ENCODE results near the gene OR1M1.

The OR1M1 gene

GRCh38 chr19:9132422-9132821, 45.6 kb downstream of the OR1M1 start:
- no peak overlapping the region for H3K27ac ChIP-seq (ENCODE audit: low read length)
- H3K27me3 ChIP-seq (ENCODE audit: control insufficient read depth in 1 of 2, insufficient read depth in 2 of 2, low read length in 2 of 2) = peaks cover 2 to 4% of the 10 kb centered on the region in 2 donors
- H3K9me3 ChIP-seq (ENCODE audit: control insufficient read depth in 2 of 2, low read length in 2 of 2) = no peaks in the 10 kb centered on the region
- H3K9ac ChIP-seq (ENCODE audit: low read length in 2 of 2) = no peak overlapping the region
- H3K4me3 ChIP-seq (ENCODE audit: low read length in 2 of 2) = no peak overlapping the region
- H3K4me1 ChIP-seq (ENCODE audit: control insufficient read depth, insufficient read depth, low read length) = no peaks in the 10 kb centered on the region
- H3K36me3 ChIP-seq (ENCODE audit: control insufficient read depth in 2 of 2, insufficient read depth in 2 of 2, low read length in 2 of 2) = no peaks in the 10 kb centered on the region

GRCh38 chr19:9139609-9140158, 52.8 kb downstream of the OR1M1 start:
- Histone ChIP-seq H3K4me1 (ENCODE audit: control insufficient read depth, insufficient read depth, low read length) (peaks cover 9% of the 10 kb centered on the region), H3K9me3 (ENCODE audit: control insufficient read depth in 2 of 2, low read length in 2 of 2) (peaks cover 0 to under 1% of the 10 kb centered on the region in 2 donors), H3K27me3 (ENCODE audit: control insufficient read depth in 1 of 2, insufficient read depth in 2 of 2, low read length in 2 of 2) (no peaks in the 10 kb centered on the region), H3K27ac (ENCODE audit: low read length) (no peak overlapping the region), H3K4me3 (ENCODE audit: low read length in 2 of 2) (peak overlapping the region; percentile 97 to 99), H3K9ac (ENCODE audit: low read length in 2 of 2) (peak overlapping the region; percentile 97 to 98), H3K36me3 (ENCODE audit: control insufficient read depth in 2 of 2, insufficient read depth in 2 of 2, low read length in 2 of 2) (no peaks in the 10 kb centered on the region)

GRCh38 chr19:9140159-9140874, 53.5 kb downstream of the OR1M1 start, which contains the start of gene ZNF317:
Gene ZNF317, plus strand, starts transcription at chr19:9140397. Its CDS starts 15,620 bp downstream, at chr19:9156017.
- H3K36me3 ChIP-seq (ENCODE audit: control insufficient read depth in 2 of 2, insufficient read depth in 2 of 2, low read length in 2 of 2) = no peaks in the 10 kb centered on the region
- H3K9ac ChIP-seq (ENCODE audit: low read length in 2 of 2) = peak within 1 kb of the TSS; percentile 97 to 98
- peaks cover 0 to 7% of the 10 kb centered on the region in 2 donors for H3K9me3 ChIP-seq (ENCODE audit: control insufficient read depth in 2 of 2, low read length in 2 of 2)
- H3K27ac ChIP-seq (ENCODE audit: low read length) = peak within 1 kb of the TSS; percentile 86
- peaks cover 9% of the 10 kb centered on the region for H3K4me1 ChIP-seq (ENCODE audit: control insufficient read depth, insufficient read depth, low read length)
- H3K4me3 ChIP-seq (ENCODE audit: low read length in 2 of 2) = peak within 1 kb of the TSS; percentile 97 to 99
- no peaks in the 10 kb centered on the region for H3K27me3 ChIP-seq (ENCODE audit: control insufficient read depth in 1 of 2, insufficient read depth in 2 of 2, low read length in 2 of 2)

DNA sequence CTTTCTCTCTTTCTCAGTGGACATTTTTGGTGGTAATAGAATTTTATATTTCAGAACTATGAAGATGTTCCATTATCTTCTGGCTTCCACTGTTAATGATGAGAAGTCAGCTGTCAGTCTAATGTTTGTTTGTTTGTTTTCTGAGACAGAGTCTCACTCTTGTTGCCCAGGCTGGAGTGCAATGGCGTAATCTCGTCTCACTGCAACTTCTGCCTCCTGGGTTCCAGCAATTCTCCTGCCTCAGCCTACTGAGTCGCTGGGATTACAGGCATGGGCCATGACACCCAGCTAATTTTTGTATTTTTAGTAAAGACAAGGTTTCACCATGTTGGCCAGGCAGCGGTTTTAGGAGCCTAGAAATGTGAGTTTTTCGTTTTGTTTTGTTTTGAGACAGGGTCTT, 58.1 kb downstream of the OR1M1 start:
- Histone ChIP-seq H3K9ac (ENCODE audit: low read length in 2 of 2) (no peak overlapping the region), H3K36me3 (ENCODE audit: control insufficient read depth in 2 of 2, insufficient read depth in 2 of 2, low read length in 2 of 2) (no peaks in the 10 kb centered on the region), H3K27ac (ENCODE audit: low read length) (no peak overlapping the region), H3K4me1 (ENCODE audit: control insufficient read depth, insufficient read depth, low read length) (peaks cover 5% of the 10 kb centered on the region), H3K4me3 (ENCODE audit: low read length in 2 of 2) (no peak overlapping the region), H3K27me3 (ENCODE audit: control insufficient read depth in 1 of 2, insufficient read depth in 2 of 2, low read length in 2 of 2) (no peaks in the 10 kb centered on the region), H3K9me3 (ENCODE audit: control insufficient read depth in 2 of 2, low read length in 2 of 2) (peaks cover 0 to 7% of the 10 kb centered on the region in 2 donors)
